HCT116 (cell line): ENCODE measurements around the gene VPS25.

Experiments
- CTCF ChIP-seq, 3 experiments: fragments of 200-600 bp in 1 of 3; sonication (generic) in 1 of 3; IDR thresholded peaks in 2 of 3; conservative IDR thresholded peaks in 1 of 3; 2 replicates each; pipeline ENCODE4 v1.5.1; 2012 to 2017; ENCODE audit warnings: low read depth in 2 of 3, low read length in 2 of 3, antibody characterized with exemption in 1 of 3, borderline replicate concordance in 1 of 3, control low read depth in 1 of 3, mild to moderate bottlenecking in 1 of 3, mixed read lengths in 1 of 3, mixed run types in 1 of 3, moderate library complexity in 1 of 3; ENCODE audit not compliant: insufficient read depth in 1 of 3
- EZH2phosphoT487 ChIP-seq: fragments of 200-600 bp; IDR thresholded peaks from 2 replicates; pipeline ENCODE4 v1.6.1; 2018; ENCODE audit warnings: antibody characterized with exemption, borderline replicate concordance
- JUND ChIP-seq: IDR thresholded peaks from 2 replicates; pipeline ENCODE4 v1.6.1; 2012
- POLR2A ChIP-seq: IDR thresholded peaks from 2 replicates; pipeline ENCODE4 v1.7.0; 2011; ENCODE audit warnings: borderline replicate concordance; ENCODE audit not compliant: insufficient read depth, insufficient read length; ENCODE audit errors: extremely low read depth
- POLR2AphosphoS5 ChIP-seq: IDR thresholded peaks from 2 replicates; pipeline ENCODE4 v1.6.1; 2011; ENCODE audit warnings: mild to moderate bottlenecking, low read depth, low read length, moderate library complexity
- RAD21 ChIP-seq: IDR thresholded peaks from 2 replicates; pipeline ENCODE4 v1.6.1; 2012; ENCODE audit warnings: low read depth, mild to moderate bottlenecking
- ZFX ChIP-seq: fragments of 450-650 bp; IDR thresholded peaks from 2 replicates; pipeline ENCODE4 v1.6.1; 2017
- ZNF274 ChIP-seq: fragments of 200-500 bp; sonication (Bioruptor generic); IDR thresholded peaks from 2 replicates; pipeline ENCODE4 v1.6.1; 2014; ENCODE audit warnings: mild to moderate bottlenecking, low read depth, low read length, inconsistent platforms

- no peak for TF ChIP-seq ZNF274
- no peak for TF ChIP-seq POLR2A
- TF ChIP-seq CTCF (IDR thresholded peaks at IDR 0.05 in 2 of 3, conservative IDR thresholded peaks at IDR 0.05 in 1 of 3; ENCODE audit: borderline replicate concordance in 1 of 3, insufficient read depth in 1 of 3, low read depth in 2 of 3, low read length in 2 of 3): no peak
- TF ChIP-seq ZFX: no peak
- no peak for TF ChIP-seq JUND
- TF ChIP-seq RAD21: no peak
- TF ChIP-seq POLR2AphosphoS5: no peak
- TF ChIP-seq EZH2phosphoT487: no peak
Measured at GRCh38 chr17:42766124-42766523, 7.1 kb upstream of the VPS25 start.
